Eye (tissue), 1 donor: ENCODE results near the gene SLC35B4.

Experiments used
- DNase-seq: peaks from one replicate; pipeline ENCODE4 v3.0.0-alpha.2; 2015

Gene SLC35B4

GRCh38 chr7:134289423-134289822, 27.3 kb downstream of the SLC35B4 start:
- no peak for DNase-seq

- no peak for DNase-seq
These were observed 28.6 kb downstream of the SLC35B4 start for GRCh38 chr7:134287916-134288659.

GRCh38 chr7:134284952-134285351, 31.8 kb downstream of the SLC35B4 start:
- DNase-seq: no peak

- DNase-seq: peak; percentile 19
These were observed 32.7 kb downstream of the SLC35B4 start for GRCh38 chr7:134284011-134284410.

GRCh38 chr7:134280508-134280907, 36.2 kb downstream of the SLC35B4 start:
- DNase-seq: peak; percentile 26

- no peak for DNase-seq
These were observed 36.8 kb downstream of the SLC35B4 start for GRCh38 chr7:134279898-134280297.

GRCh38 chr7:134279336-134279735, 37.4 kb downstream of the SLC35B4 start:
- no peak for DNase-seq

- no peak for DNase-seq
These were observed 38.1 kb downstream of the SLC35B4 start for GRCh38 chr7:134278502-134279153.

GRCh38 chr7:134276951-134277350, 39.8 kb downstream of the SLC35B4 start:
- no peak for DNase-seq

- DNase-seq: no peak
These were observed 54.4 kb downstream of the SLC35B4 start for GRCh38 chr7:134262322-134262721.

GRCh38 chr7:134255814-134256213, 60.9 kb downstream of the SLC35B4 start:
- no peak for DNase-seq

GRCh38 chr7:134254311-134254710, 62.4 kb downstream of the SLC35B4 start:
- no peak for DNase-seq

- no peak for DNase-seq
These were observed 68.5 kb downstream of the SLC35B4 start for GRCh38 chr7:134248196-134248595.

- no peak for DNase-seq
These were observed 70.0 kb downstream of the SLC35B4 start for GRCh38 chr7:134246761-134247160.

- DNase-seq: no peak
These were observed 70.4 kb downstream of the SLC35B4 start for GRCh38 chr7:134246347-134246746.

GRCh38 chr7:134245253-134245652, 71.5 kb downstream of the SLC35B4 start:
- no peak for DNase-seq
